K562 (cell line): ENCODE results near the gene GRB2. TPM values are rescaled to one million over a fixed set of nuclear protein-coding genes. Genes with fewer than 3 reads are reported as not detected.

Experiments used
- CAMTA2 ChIP-seq: fragments of 250-450 bp; sonication (Bioruptor Pico); conservative IDR thresholded peaks from 2 replicates; pipeline ENCODE4 v1.5.1; 2022
- CCAR2 ChIP-seq: fragments of 200-400 bp; formaldehyde crosslinking; IDR thresholded peaks from 2 replicates; pipeline ENCODE4 v1.6.1; 2017; ENCODE audit warnings: mild to moderate bottlenecking, low read depth, low read length
- DMBX1 ChIP-seq: fragments of 250-450 bp; sonication (Bioruptor Pico); IDR thresholded peaks from 2 replicates; pipeline ENCODE4 v1.8.0; 2022; ENCODE audit warnings: inconsistent platforms, mild to moderate bottlenecking, moderate library complexity, borderline replicate concordance
- HDAC1 ChIP-seq, 2 experiments: fragments of 450-650 bp; IDR thresholded peaks; 2 replicates each; pipeline ENCODE4 v1.6.1; 2016 to 2017; ENCODE audit warnings: inconsistent platforms in 1 of 2, mild to moderate bottlenecking in 1 of 2, moderate library complexity in 1 of 2
- KLF1 ChIP-seq: fragments of 450-650 bp; IDR thresholded peaks from 2 replicates; pipeline ENCODE4 v1.6.1; 2016; ENCODE audit warnings: missing genetic modification characterization, missing compliant biosample characterization
- MAFG ChIP-seq: fragments of 450-650 bp; conservative IDR thresholded peaks from 2 replicates; pipeline ENCODE4 v1.6.1; 2016; ENCODE audit warnings: missing genetic modification characterization, missing compliant biosample characterization
- NR1H2 ChIP-seq: sonication (generic); formaldehyde crosslinking; IDR thresholded peaks from 2 replicates; pipeline ENCODE4 v1.4.0; 2020; ENCODE audit warnings: mild to moderate bottlenecking, missing genetic modification reagents
- RB1 ChIP-seq: fragments of 450-650 bp; IDR thresholded peaks from 2 replicates; pipeline ENCODE4 v1.6.1; 2017; ENCODE audit warnings: low read depth, mild to moderate bottlenecking
- SRF ChIP-seq, 2 experiments: fragments of 250-450, 450-650 bp in 1 of 2; sonication (Bioruptor Pico) in 1 of 2; sonication (generic) in 1 of 2; formaldehyde crosslinking; IDR thresholded peaks; 2 replicates each; pipeline versions ENCODE4 v1.5.0 to v1.5.1; 2020 to 2022; ENCODE audit warnings: mild to moderate bottlenecking in 1 of 2, missing genetic modification reagents in 1 of 2
- TEAD1 ChIP-seq, 2 experiments: fragments of 450-650 bp in 1 of 2; sonication (generic) in 1 of 2; formaldehyde crosslinking; IDR thresholded peaks; 2 replicates each; pipeline versions ENCODE4 v1.4.0 to v1.8.0; 2020 to 2022; ENCODE audit warnings: mild to moderate bottlenecking in 2 of 2, missing genetic modification reagents in 1 of 2
- XRCC4 ChIP-seq: IDR thresholded peaks from one replicate; pipeline ENCODE4 v1.6.1; 2011; ENCODE audit not compliant: insufficient read depth, insufficient read length; ENCODE audit errors: extremely low read depth
- ZNF263 ChIP-seq: sonication (generic); formaldehyde crosslinking; IDR thresholded peaks from 2 replicates; pipeline ENCODE4 v1.8.0; 2022; ENCODE audit warnings: mild to moderate bottlenecking, missing genetic modification reagents, borderline replicate concordance
- ZNF282 ChIP-seq: sonication (generic); formaldehyde crosslinking; IDR thresholded peaks from 2 replicates; pipeline ENCODE4 v1.8.1; 2023; ENCODE audit warnings: missing genetic modification reagents
- ZNF41 ChIP-seq: fragments of 250-450 bp; sonication (Bioruptor Pico); conservative IDR thresholded peaks from 2 replicates; pipeline ENCODE4 v1.4.0; 2020; ENCODE audit warnings: mild to moderate bottlenecking
- ZNF583 ChIP-seq: fragments of 250-450 bp; sonication (Bioruptor Pico); IDR thresholded peaks from 2 replicates; pipeline ENCODE4 v1.4.0; 2020
- polyA plus RNA-seq, 8 experiments: library from polyadenylated mRNA; depleted of rRNA in 4 of 8; stranded (reverse) in 5 of 8; unstranded in 3 of 8; fragments of >200 nt; fragmentation: Nextera tagmentation in 2 of 8; fragmentation: Illumina TruSeq in 1 of 8; extraction: Ambion mirVana in 2 of 8; extraction: Trizol in 1 of 8; gene quantifications; 2 replicates each; pipeline versions ENCODE4 v1.2.1 to v1.2.3, GENCODE V29; 2011 to 2014; ENCODE audit warnings: inconsistent platforms in 1 of 8, missing spikeins in 1 of 8
- total RNA-seq, 7 experiments: library from RNA; depleted of rRNA in 6 of 7; stranded (reverse); fragments of >200 nt in 6 of 7; fragmentation: Illumina TruSeq in 2 of 7; extraction: Trizol in 2 of 7; gene quantifications; 2 replicates each; pipeline versions ENCODE4 v1.2.1 to v1.2.3, GENCODE V29; 2011 to 2021; ENCODE audit warnings: low replicate concordance in 1 of 7
- TF ChIP-seq, protein P1 (sequence below): fragments of 450-650 bp; formaldehyde crosslinking; IDR thresholded peaks from 2 replicates; pipeline ENCODE4 v1.4.0; 2022; ENCODE audit warnings: mild to moderate bottlenecking, moderate library complexity
- TF ChIP-seq, protein P2 (sequence below): sonication (generic); formaldehyde crosslinking; IDR thresholded peaks from 2 replicates; pipeline ENCODE4 v1.5.0; 2020; ENCODE audit warnings: missing genetic modification reagents
- TF ChIP-seq, protein P3 (sequence below), 2 experiments: fragments of 450-650 bp in 1 of 2; sonication (generic) in 1 of 2; formaldehyde crosslinking in 1 of 2; IDR thresholded peaks; 2 replicates each; pipeline versions ENCODE4 v1.7.1 to v1.9.0; 2016 to 2022; ENCODE audit warnings: inconsistent platforms in 1 of 2, mild to moderate bottlenecking in 1 of 2, missing genetic modification reagents in 1 of 2

GRB2 gene
- total and polyA plus RNA-seq, 9 of the 15 experiments (the other 6 are each of a cell fraction or from before 2014, with no cell fraction given), result 57.2 to 136 (median 84.8) TPM

DNA sequence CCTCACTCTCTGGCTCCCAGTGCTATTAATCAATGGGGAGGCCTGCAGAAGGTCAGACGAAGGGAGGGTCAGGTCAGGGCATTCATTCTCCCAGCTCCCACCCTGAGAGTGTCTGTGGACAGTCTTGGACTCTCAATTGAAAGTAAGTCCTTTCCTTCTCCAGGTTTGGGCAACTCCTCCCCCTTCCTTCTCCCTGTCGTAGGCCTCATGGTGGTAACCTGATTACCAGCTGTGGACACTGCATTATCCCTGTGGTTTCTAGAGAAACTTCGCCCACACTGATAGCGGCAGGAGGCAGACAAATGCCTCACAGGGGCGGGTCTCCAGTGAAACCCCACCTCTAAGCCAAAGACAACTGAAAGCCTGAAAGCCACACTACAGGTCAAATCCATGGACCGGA lies 58.6 kb downstream of the GRB2 start (continued):
- TF ChIP-seq, protein P1, sequence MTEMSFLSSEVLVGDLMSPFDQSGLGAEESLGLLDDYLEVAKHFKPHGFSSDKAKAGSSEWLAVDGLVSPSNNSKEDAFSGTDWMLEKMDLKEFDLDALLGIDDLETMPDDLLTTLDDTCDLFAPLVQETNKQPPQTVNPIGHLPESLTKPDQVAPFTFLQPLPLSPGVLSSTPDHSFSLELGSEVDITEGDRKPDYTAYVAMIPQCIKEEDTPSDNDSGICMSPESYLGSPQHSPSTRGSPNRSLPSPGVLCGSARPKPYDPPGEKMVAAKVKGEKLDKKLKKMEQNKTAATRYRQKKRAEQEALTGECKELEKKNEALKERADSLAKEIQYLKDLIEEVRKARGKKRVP (CRISPR knock-in tag), result no peak
- TF ChIP-seq, protein P2, sequence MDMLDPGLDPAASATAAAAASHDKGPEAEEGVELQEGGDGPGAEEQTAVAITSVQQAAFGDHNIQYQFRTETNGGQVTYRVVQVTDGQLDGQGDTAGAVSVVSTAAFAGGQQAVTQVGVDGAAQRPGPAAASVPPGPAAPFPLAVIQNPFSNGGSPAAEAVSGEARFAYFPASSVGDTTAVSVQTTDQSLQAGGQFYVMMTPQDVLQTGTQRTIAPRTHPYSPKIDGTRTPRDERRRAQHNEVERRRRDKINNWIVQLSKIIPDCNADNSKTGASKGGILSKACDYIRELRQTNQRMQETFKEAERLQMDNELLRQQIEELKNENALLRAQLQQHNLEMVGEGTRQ, result no peak
- TF ChIP-seq, protein P3, sequence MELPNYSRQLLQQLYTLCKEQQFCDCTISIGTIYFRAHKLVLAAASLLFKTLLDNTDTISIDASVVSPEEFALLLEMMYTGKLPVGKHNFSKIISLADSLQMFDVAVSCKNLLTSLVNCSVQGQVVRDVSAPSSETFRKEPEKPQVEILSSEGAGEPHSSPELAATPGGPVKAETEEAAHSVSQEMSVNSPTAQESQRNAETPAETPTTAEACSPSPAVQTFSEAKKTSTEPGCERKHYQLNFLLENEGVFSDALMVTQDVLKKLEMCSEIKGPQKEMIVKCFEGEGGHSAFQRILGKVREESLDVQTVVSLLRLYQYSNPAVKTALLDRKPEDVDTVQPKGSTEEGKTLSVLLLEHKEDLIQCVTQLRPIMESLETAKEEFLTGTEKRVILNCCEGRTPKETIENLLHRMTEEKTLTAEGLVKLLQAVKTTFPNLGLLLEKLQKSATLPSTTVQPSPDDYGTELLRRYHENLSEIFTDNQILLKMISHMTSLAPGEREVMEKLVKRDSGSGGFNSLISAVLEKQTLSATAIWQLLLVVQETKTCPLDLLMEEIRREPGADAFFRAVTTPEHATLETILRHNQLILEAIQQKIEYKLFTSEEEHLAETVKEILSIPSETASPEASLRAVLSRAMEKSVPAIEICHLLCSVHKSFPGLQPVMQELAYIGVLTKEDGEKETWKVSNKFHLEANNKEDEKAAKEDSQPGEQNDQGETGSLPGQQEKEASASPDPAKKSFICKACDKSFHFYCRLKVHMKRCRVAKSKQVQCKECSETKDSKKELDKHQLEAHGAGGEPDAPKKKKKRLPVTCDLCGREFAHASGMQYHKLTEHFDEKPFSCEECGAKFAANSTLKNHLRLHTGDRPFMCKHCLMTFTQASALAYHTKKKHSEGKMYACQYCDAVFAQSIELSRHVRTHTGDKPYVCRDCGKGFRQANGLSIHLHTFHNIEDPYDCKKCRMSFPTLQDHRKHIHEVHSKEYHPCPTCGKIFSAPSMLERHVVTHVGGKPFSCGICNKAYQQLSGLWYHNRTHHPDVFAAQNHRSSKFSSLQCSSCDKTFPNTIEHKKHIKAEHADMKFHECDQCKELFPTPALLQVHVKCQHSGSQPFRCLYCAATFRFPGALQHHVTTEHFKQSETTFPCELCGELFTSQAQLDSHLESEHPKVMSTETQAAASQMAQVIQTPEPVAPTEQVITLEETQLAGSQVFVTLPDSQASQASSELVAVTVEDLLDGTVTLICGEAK (IDR thresholded peaks at IDR 0.05), result no peak
- TF ChIP-seq, protein P3 (CRISPR knock-in tag; IDR thresholded peaks at IDR 0.05), result no peak
- TF ChIP-seq DMBX1 (0 out of 2 replicates have a peak, but pooled peaks have one; percentile 26), CCAR2 (no peak), NR1H2 (CRISPR knock-in tag) (no peak), MAFG (tag) (no peak), XRCC4 (no peak), KLF1 (tag) (peak; percentile 88; the same call in 1 of the 2 replicates), TEAD1 (CRISPR knock-in tag; IDR thresholded peaks at IDR 0.05) (peak in 1 of 2 experiments; percentile 31; a peak in 1 of 4 replicates), CAMTA2 (CRISPR knock-in tag) (no peak), ZNF263 (CRISPR knock-in tag) (no peak), ZNF583 (no peak), SRF (CRISPR knock-in tag; IDR thresholded peaks at IDR 0.05) (no peak), ZNF41 (no peak), ZNF282 (CRISPR knock-in tag) (no peak), HDAC1 (IDR thresholded peaks at IDR 0.05) (peak in 1 of 2 experiments; percentile 58; a peak in 2 of 4 replicates), RB1 (no peak)
